ENCODE results near the gene ASB1. TPM values are rescaled to one million over a fixed set of nuclear protein-coding genes. Genes with fewer than 3 reads are reported as not detected.
"Not testable (repeated sequence)": the region's sequence is repeated elsewhere in the genome, so short reads cannot be mapped to it uniquely, and the experiment has no call there.

Gene ASB1
- total RNA-seq, 1 donor from 2014 or later, result 69.8 TPM

- intact Hi-C loops (cut with DNase I), result no loop called here
- DNase-seq, result no peak
- peak; percentile 72 for ATAC-seq (ENCODE audit: poor library complexity)
Observed at GRCh38 chr2:238438856-238439849, 12.4 kb downstream of the ASB1 start.

GRCh38 chr2:238439917-238440316 is 13.2 kb downstream of the ASB1 start:
- intact Hi-C loops (cut with DNase I), result no loop called here
- no peak for DNase-seq
- ATAC-seq (ENCODE audit: poor library complexity), result no peak

GRCh38 chr2:238440331-238440730 is 13.6 kb downstream of the ASB1 start:
- no peak for DNase-seq
- intact Hi-C loops (cut with DNase I), result no loop called here
- ATAC-seq (ENCODE audit: poor library complexity), result no peak

- ATAC-seq (ENCODE audit: poor library complexity) (no peak), DNase-seq (no peak)
- intact Hi-C loops (cut with DNase I), result no loop called here
Observed at GRCh38 chr2:238440767-238441166, 14.0 kb downstream of the ASB1 start.

- DNase-seq (no peak), ATAC-seq (ENCODE audit: poor library complexity) (no peak)
- intact Hi-C loops (cut with DNase I), result no loop called here
Observed at GRCh38 chr2:238441262-238442114, 14.8 kb downstream of the ASB1 start.

GRCh38 chr2:238442257-238442656 is 15.5 kb downstream of the ASB1 start:
- ATAC-seq (ENCODE audit: poor library complexity); intact Hi-C loops (cut with DNase I); DNase-seq: not testable (repeated sequence)

- intact Hi-C loops (cut with DNase I), result no loop called here
- DNase-seq (no peak), ATAC-seq (ENCODE audit: poor library complexity) (no peak)
Observed at GRCh38 chr2:238444242-238444641, 17.5 kb downstream of the ASB1 start.

GRCh38 chr2:238445409-238446190 is 18.9 kb downstream of the ASB1 start:
- intact Hi-C loops (cut with DNase I), result no loop called here
- ATAC-seq (ENCODE audit: poor library complexity), result no peak
- no peak for DNase-seq

- DNase-seq, result no peak
- intact Hi-C loops (cut with DNase I), result no loop called here
- no peak for ATAC-seq (ENCODE audit: poor library complexity)
Observed at GRCh38 chr2:238446371-238446770, 19.6 kb downstream of the ASB1 start.

- intact Hi-C loops (cut with DNase I), result no loop called here
- DNase-seq (no peak), ATAC-seq (ENCODE audit: poor library complexity) (no peak)
Observed at GRCh38 chr2:238448031-238448955, 21.6 kb downstream of the ASB1 start.

- DNase-seq, result no peak
- peak; percentile 5 for ATAC-seq (ENCODE audit: poor library complexity)
- intact Hi-C loops (cut with DNase I), result no loop called here
Observed at GRCh38 chr2:238449241-238449640, 22.5 kb downstream of the ASB1 start.

- peak; percentile 85 for DNase-seq
- intact Hi-C loops (cut with DNase I), result no loop called here
- ATAC-seq (ENCODE audit: poor library complexity), result peak; percentile 91
Observed at GRCh38 chr2:238449909-238450417, 23.2 kb downstream of the ASB1 start.

GRCh38 chr2:238450440-238450861 is 23.7 kb downstream of the ASB1 start:
- peak; percentile 81 for ATAC-seq (ENCODE audit: poor library complexity)
- DNase-seq, result peak; percentile 75
- intact Hi-C loops (cut with DNase I), result no loop called here

- intact Hi-C loops (cut with DNase I), result no loop called here
- ATAC-seq (ENCODE audit: poor library complexity) (no peak), DNase-seq (no peak)
Observed at GRCh38 chr2:238453842-238454241, 27.1 kb downstream of the ASB1 start.

GRCh38 chr2:238456449-238456848 is 29.7 kb downstream of the ASB1 start:
- intact Hi-C loops (cut with DNase I), result no loop called here
- no peak for DNase-seq
- no peak for ATAC-seq (ENCODE audit: poor library complexity)

- intact Hi-C loops (cut with DNase I), result no loop called here
- ATAC-seq (ENCODE audit: poor library complexity) (no peak), DNase-seq (no peak)
Observed at GRCh38 chr2:238456970-238457926, 30.5 kb downstream of the ASB1 start.
